HCT116 (cell line): ENCODE results near the gene CFAP74. TPM values are rescaled to one million over a fixed set of nuclear protein-coding genes. Genes with fewer than 3 reads are reported as not detected.

Experiments
- ATAC-seq: fragments of 200-7000 bp; cut with Tn5 transposase; 2 replicates; pipeline ENCODE4 v1.9.1; 2020; ENCODE audit warnings: mild to moderate bottlenecking, moderate library complexity
- BruUV-seq: library from RNA; stranded (reverse); fragments of 400-500 nt; replicated peaks from 2 replicates; lab custom pipeline; 2021; lab: Mats Ljungman, UMichigan
- CTCF ChIA-PET: fragments of 300-600 bp; sonication (Branson Sonifier 250); formaldehyde crosslinking; loops from one replicate; lab custom pipeline; 2021; ENCODE audit warnings: antibody characterized with exemption; lab: Charles Lee
- POLR2A ChIA-PET: fragments of 300-600, 350-600 bp; sonication (Branson Sonifier 250); formaldehyde crosslinking; loops from one replicate; lab custom pipeline; 2021; ENCODE audit warnings: antibody characterized with exemption; lab: Charles Lee
- RAD21 ChIA-PET, 2 experiments: fragments of 300-600 bp; sonication (Branson Sonifier 250); formaldehyde crosslinking; loops; one replicate each; lab custom pipeline; 2023; ENCODE audit warnings: low total read pairs in 2 of 2; ENCODE audit not compliant: uncharacterized antibody in 2 of 2, unreplicated experiment in 2 of 2, low non-redundant PET in 1 of 2; lab: Charles Lee
- DNase-seq: peaks from one replicate; pipeline ENCODE4 v3.0.0-alpha.2; 2010; ENCODE audit warnings: low read depth, low spot score
- H2AFZ ChIP-seq: fragments of 200-600 bp; shearing (Covaris generic), sonication (generic); 2 replicates; pipeline ENCODE4 v1.6.1; 2017; ENCODE audit warnings: low read depth, mixed run types, mixed read lengths, antibody characterized with exemption, low read length; ENCODE audit not compliant: poor library complexity, severe bottlenecking
- H3K27ac ChIP-seq: 2 replicates; pipeline ENCODE4 v1.5.1; 2012; ENCODE audit warnings: low read depth, low read length
- H3K27me3 ChIP-seq: fragments of 200-600 bp; sonication (generic); 2 replicates; pipeline ENCODE4 v1.6.1; 2016; ENCODE audit warnings: mixed run types, low read length, mixed read lengths; ENCODE audit not compliant: insufficient read depth
- H3K36me3 ChIP-seq, 2 experiments: fragments of 200-500 bp in 1 of 2; fragments of 200-600 bp in 1 of 2; sonication (Bioruptor generic) in 1 of 2; sonication (generic) in 1 of 2; 2 replicates each; pipeline versions ENCODE4 v1.5.1 to v1.6.1; 2014 to 2016; ENCODE audit warnings: low read length in 2 of 2, inconsistent platforms in 1 of 2, mixed read lengths in 1 of 2, mixed run types in 1 of 2; ENCODE audit not compliant: insufficient read depth in 2 of 2, control insufficient read depth in 1 of 2
- H3K4me1 ChIP-seq, 2 experiments: fragments of 200-600 bp in 1 of 2; sonication (generic) in 1 of 2; 2 replicates each; pipeline versions ENCODE4 v1.5.1 to v1.6.1; 2012 to 2017; ENCODE audit warnings: low read length in 2 of 2, inconsistent platforms in 1 of 2, mild to moderate bottlenecking in 1 of 2, mixed read lengths in 1 of 2, mixed run types in 1 of 2, moderate library complexity in 1 of 2; ENCODE audit not compliant: insufficient read depth in 2 of 2, control insufficient read depth in 1 of 2
- H3K4me2 ChIP-seq: fragments of 200-600 bp; sonication (generic); 2 replicates; pipeline ENCODE4 v1.6.1; 2017; ENCODE audit warnings: mixed run types, low read length, mixed read lengths
- H3K4me3 ChIP-seq, 2 experiments: fragments of 200-600 bp in 1 of 2; sonication (generic) in 1 of 2; replicated peaks in 1 of 2; 2 replicates each; pipeline ENCODE4 v1.5.1; 2011 to 2016; ENCODE audit warnings: low read length in 2 of 2, control low read depth in 1 of 2, low read depth in 1 of 2, mild to moderate bottlenecking in 1 of 2, mixed read lengths in 1 of 2, mixed run types in 1 of 2
- H3K79me2 ChIP-seq: fragments of 200-600 bp; sonication (generic); 2 replicates; pipeline ENCODE4 v1.6.1; 2017; ENCODE audit warnings: mild to moderate bottlenecking, mixed run types, low read length, moderate library complexity, mixed read lengths; ENCODE audit not compliant: insufficient read depth
- H3K9ac ChIP-seq: fragments of 200-600 bp; sonication (generic); 2 replicates; pipeline ENCODE4 v1.6.1; 2016; ENCODE audit warnings: low read length, mixed read lengths
- H3K9me2 ChIP-seq: fragments of 200-600 bp; sonication (generic), shearing (Covaris generic); 2 replicates; pipeline ENCODE4 v1.6.1; 2017; ENCODE audit warnings: mixed run types, mild to moderate bottlenecking, moderate library complexity; ENCODE audit not compliant: insufficient read depth
- H3K9me3 ChIP-seq, 2 experiments: fragments of 200-500 bp in 1 of 2; fragments of 200-600 bp in 1 of 2; sonication (Bioruptor generic) in 1 of 2; sonication (generic) in 1 of 2; 2 replicates each; pipeline ENCODE4 v1.6.1; 2014 to 2017; ENCODE audit warnings: low read length in 2 of 2, mixed read lengths in 2 of 2, inconsistent platforms in 1 of 2, low read depth in 1 of 2, mild to moderate bottlenecking in 1 of 2, mixed run types in 1 of 2, moderate library complexity in 1 of 2; ENCODE audit not compliant: control insufficient read depth in 1 of 2, insufficient read depth in 1 of 2
- H4K20me1 ChIP-seq: fragments of 200-600 bp; sonication (generic), shearing (Covaris generic); 2 replicates; pipeline ENCODE4 v1.6.1; 2017; ENCODE audit warnings: mixed run types, mild to moderate bottlenecking, moderate library complexity; ENCODE audit not compliant: insufficient read depth
- CBX3 ChIP-seq: IDR thresholded peaks from 2 replicates; pipeline ENCODE4 v1.6.1; 2012; ENCODE audit warnings: low read depth
- CEBPB ChIP-seq: IDR thresholded peaks from 2 replicates; pipeline ENCODE4 v1.6.1; 2012; ENCODE audit warnings: low read depth
- EGR1 ChIP-seq: IDR thresholded peaks from 2 replicates; pipeline ENCODE4 v1.6.1; 2012; ENCODE audit warnings: low read depth
- EZH2 ChIP-seq: fragments of 200-600 bp; sonication (generic); IDR thresholded peaks from 2 replicates; pipeline ENCODE4 v1.6.1; 2017; ENCODE audit warnings: antibody characterized with exemption, mixed run types
- EZH2phosphoT487 ChIP-seq: fragments of 200-600 bp; IDR thresholded peaks from 2 replicates; pipeline ENCODE4 v1.6.1; 2018; ENCODE audit warnings: antibody characterized with exemption, borderline replicate concordance
- FOSL1 ChIP-seq: IDR thresholded peaks from 2 replicates; pipeline ENCODE4 v1.6.1; 2012; ENCODE audit warnings: low read depth
- JUND ChIP-seq: IDR thresholded peaks from 2 replicates; pipeline ENCODE4 v1.6.1; 2012
- POLR2A ChIP-seq: IDR thresholded peaks from 2 replicates; pipeline ENCODE4 v1.7.0; 2011; ENCODE audit warnings: borderline replicate concordance; ENCODE audit not compliant: insufficient read depth, insufficient read length; ENCODE audit errors: extremely low read depth
- POLR2AphosphoS5 ChIP-seq: IDR thresholded peaks from 2 replicates; pipeline ENCODE4 v1.6.1; 2011; ENCODE audit warnings: mild to moderate bottlenecking, low read depth, low read length, moderate library complexity
- RAD21 ChIP-seq: IDR thresholded peaks from 2 replicates; pipeline ENCODE4 v1.6.1; 2012; ENCODE audit warnings: low read depth, mild to moderate bottlenecking
- SIN3A ChIP-seq: IDR thresholded peaks from 2 replicates; pipeline ENCODE4 v1.6.1; 2012; ENCODE audit warnings: low read depth
- TCF7L2 ChIP-seq: IDR thresholded peaks from 2 replicates; pipeline ENCODE4 v1.7.0; 2011; ENCODE audit warnings: borderline replicate concordance, inconsistent platforms; ENCODE audit not compliant: insufficient read depth, insufficient read length; ENCODE audit errors: extremely low read depth
- YY1 ChIP-seq: IDR thresholded peaks from 2 replicates; pipeline ENCODE4 v1.6.1; 2011; ENCODE audit warnings: low read length, low read depth, moderate library complexity, mild to moderate bottlenecking; ENCODE audit not compliant: insufficient replicate concordance; ENCODE audit errors: extremely low read depth
- ZNF274 ChIP-seq: fragments of 200-500 bp; sonication (Bioruptor generic); IDR thresholded peaks from 2 replicates; pipeline ENCODE4 v1.6.1; 2014; ENCODE audit warnings: mild to moderate bottlenecking, low read depth, low read length, inconsistent platforms
- intact Hi-C: fragments of 100-400 bp; cut with micrococcal nuclease; formaldehyde crosslinking; loops from 2 replicates; pipeline ENCODE4 v1.10.0; 2022
- total RNA-seq: library from RNA; stranded (reverse); gene quantifications from one replicate; pipeline ENCODE4 v1.2.1, GENCODE V29; 2021; ENCODE audit not compliant: unreplicated experiment
- TF ChIP-seq, protein P1 (sequence below), 3 experiments: fragments of 200-600 bp in 1 of 3; sonication (generic) in 1 of 3; IDR thresholded peaks in 2 of 3; conservative IDR thresholded peaks in 1 of 3; 2 replicates each; pipeline ENCODE4 v1.5.1; 2012 to 2017; ENCODE audit warnings: low read depth in 2 of 3, low read length in 2 of 3, antibody characterized with exemption in 1 of 3, borderline replicate concordance in 1 of 3, control low read depth in 1 of 3, mild to moderate bottlenecking in 1 of 3, mixed read lengths in 1 of 3, mixed run types in 1 of 3, moderate library complexity in 1 of 3; ENCODE audit not compliant: insufficient read depth in 1 of 3
- TF ChIP-seq, protein P2 (sequence below): IDR thresholded peaks from 2 replicates; pipeline ENCODE4 v1.6.1; 2011; ENCODE audit warnings: mild to moderate bottlenecking, low read length, moderate library complexity; ENCODE audit not compliant: insufficient replicate concordance; ENCODE audit errors: extremely low read depth

CFAP74 gene
- total RNA-seq, 1 experiment from 2014 or later: 4.9 TPM

DNA sequence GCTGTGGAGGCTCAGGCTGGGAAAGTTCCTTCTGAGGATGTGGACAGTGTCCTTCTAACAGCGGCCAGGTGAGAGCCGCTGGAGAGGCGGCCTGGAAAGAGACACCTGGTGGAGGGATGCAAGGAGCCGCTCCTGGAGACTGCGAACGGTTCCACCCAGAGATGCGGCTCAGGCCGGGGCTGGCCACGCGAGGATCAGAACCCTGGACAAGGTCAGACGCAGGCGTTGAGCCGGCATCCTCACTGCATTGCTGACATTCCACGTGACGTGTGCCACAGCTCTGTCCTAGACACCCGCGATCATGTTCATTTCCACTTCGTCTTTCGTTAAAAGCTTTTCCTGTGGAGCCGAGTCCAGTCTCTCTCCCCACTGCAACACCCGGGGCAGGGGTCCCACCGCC, 28.8 kb downstream of the CFAP74 start:
- intact Hi-C loops: no loop called here
- DNase-seq: no peak
- Histone ChIP-seq H3K27me3 (no peaks in the 10 kb centered on the region), H3K9ac (no peak overlapping the region), H3K27ac (no peak overlapping the region), H3K4me2 (no peak overlapping the region), H3K4me3 (no peak overlapping the region), H4K20me1 (no peaks in the 10 kb centered on the region), H3K9me2 (no peaks in the 10 kb centered on the region), H3K4me1 (peaks cover 4 to 31% of the 10 kb centered on the region in 2 experiments; a peak in 3 of 4 replicates), H3K9me3 (no peaks in the 10 kb centered on the region; a peak in 1 of 4 replicates), H2AFZ (no peak overlapping the region)
- BruUV-seq: no TSS peak
- ATAC-seq: no peak
- ChIA-PET RAD21 (no interaction called here), POLR2A (no interaction called here)
- TF ChIP-seq EZH2 (no peak), POLR2AphosphoS5 (no peak), EGR1 (no peak), RAD21 (no peak), JUND (no peak)
- TF ChIP-seq, all 23 proteins: peak for 0
- no peaks in the 10 kb centered on the region for H3K79me2 ChIP-seq
- CTCF ChIA-PET: no interaction called here
- H3K36me3 ChIP-seq: no peaks in the 10 kb centered on the region

DNA sequence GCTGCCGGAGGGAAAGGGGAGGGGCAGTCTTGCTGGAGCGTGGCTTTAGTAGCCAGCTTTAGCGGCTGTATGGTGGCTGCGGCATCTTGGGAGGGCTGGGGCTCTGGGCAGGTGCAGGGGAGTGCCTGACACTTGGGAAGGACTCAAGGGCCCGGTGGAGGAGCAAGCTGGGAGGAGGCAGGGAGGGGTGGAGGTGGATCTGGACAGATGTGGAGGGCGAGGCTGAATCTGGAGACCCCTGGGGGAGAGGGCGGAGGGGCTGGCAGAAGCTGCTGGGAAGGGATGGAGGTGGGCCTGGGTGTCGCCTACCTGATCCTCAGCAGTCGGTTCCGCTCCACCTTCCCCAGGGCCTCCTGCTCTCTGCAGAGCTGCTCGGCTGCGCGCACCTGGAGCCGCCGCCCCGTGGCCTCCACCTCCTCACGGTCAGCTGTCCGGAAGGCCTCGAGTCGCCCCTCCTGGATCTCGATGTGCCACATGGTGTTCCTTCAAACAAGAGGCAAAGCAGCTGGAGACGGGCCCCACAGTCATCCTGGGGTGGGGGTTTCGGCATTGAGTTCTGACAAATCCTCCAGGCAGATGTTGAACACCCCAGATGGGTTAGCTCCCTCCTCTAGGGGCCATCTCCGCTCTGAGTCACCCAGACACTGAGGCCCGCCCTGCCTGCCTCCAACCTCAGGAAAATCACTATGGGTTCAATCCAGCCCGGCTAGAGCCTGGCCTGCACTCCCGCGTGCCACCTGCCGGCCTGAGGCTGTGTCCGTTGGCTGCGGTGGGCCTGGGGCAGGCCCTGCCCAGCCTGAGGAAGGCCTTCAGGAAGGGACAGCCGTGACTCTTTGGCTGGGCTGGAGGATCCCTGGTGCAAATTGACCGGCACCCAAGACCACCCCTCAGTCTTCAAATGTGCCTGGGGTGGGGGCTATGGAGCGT, 29.6 kb downstream of the CFAP74 start:
- no peak overlapping the region for H3K27ac ChIP-seq
- no peaks in the 10 kb centered on the region for H4K20me1 ChIP-seq
- no peak overlapping the region for H3K4me2 ChIP-seq
- H3K9me2 ChIP-seq: no peaks in the 10 kb centered on the region
- RAD21 ChIA-PET: no interaction called here
- DNase-seq: no peak
- intact Hi-C loops: no loop called here
- no peak overlapping the region for H3K4me3 ChIP-seq
- H2AFZ ChIP-seq: no peak overlapping the region
- H3K36me3 ChIP-seq: no peaks in the 10 kb centered on the region
- peaks cover 4 to 31% of the 10 kb centered on the region in 2 experiments; a peak in 3 of 4 replicates for H3K4me1 ChIP-seq
- no peak for ATAC-seq
- H3K27me3 ChIP-seq: no peaks in the 10 kb centered on the region
- H3K9me3 ChIP-seq: no peaks in the 10 kb centered on the region; a peak in 1 of 4 replicates
- CTCF ChIA-PET: no interaction called here
- H3K9ac ChIP-seq: no peak overlapping the region
- POLR2A ChIA-PET: no interaction called here
- no TSS peak for BruUV-seq
- H3K79me2 ChIP-seq: no peaks in the 10 kb centered on the region
- no peak for TF ChIP-seq SIN3A
- TF ChIP-seq CEBPB: no peak
- TF ChIP-seq, protein P1, sequence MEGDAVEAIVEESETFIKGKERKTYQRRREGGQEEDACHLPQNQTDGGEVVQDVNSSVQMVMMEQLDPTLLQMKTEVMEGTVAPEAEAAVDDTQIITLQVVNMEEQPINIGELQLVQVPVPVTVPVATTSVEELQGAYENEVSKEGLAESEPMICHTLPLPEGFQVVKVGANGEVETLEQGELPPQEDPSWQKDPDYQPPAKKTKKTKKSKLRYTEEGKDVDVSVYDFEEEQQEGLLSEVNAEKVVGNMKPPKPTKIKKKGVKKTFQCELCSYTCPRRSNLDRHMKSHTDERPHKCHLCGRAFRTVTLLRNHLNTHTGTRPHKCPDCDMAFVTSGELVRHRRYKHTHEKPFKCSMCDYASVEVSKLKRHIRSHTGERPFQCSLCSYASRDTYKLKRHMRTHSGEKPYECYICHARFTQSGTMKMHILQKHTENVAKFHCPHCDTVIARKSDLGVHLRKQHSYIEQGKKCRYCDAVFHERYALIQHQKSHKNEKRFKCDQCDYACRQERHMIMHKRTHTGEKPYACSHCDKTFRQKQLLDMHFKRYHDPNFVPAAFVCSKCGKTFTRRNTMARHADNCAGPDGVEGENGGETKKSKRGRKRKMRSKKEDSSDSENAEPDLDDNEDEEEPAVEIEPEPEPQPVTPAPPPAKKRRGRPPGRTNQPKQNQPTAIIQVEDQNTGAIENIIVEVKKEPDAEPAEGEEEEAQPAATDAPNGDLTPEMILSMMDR (IDR thresholded peaks at IDR 0.05 in 2 of 3, conservative IDR thresholded peaks at IDR 0.05 in 1 of 3; ENCODE audit: borderline replicate concordance in 1 of 3, insufficient read depth in 1 of 3, low read depth in 2 of 3, low read length in 2 of 3): no peak
- TF ChIP-seq EZH2phosphoT487: no peak
- TF ChIP-seq POLR2A: no peak
- TF ChIP-seq, protein P2, sequence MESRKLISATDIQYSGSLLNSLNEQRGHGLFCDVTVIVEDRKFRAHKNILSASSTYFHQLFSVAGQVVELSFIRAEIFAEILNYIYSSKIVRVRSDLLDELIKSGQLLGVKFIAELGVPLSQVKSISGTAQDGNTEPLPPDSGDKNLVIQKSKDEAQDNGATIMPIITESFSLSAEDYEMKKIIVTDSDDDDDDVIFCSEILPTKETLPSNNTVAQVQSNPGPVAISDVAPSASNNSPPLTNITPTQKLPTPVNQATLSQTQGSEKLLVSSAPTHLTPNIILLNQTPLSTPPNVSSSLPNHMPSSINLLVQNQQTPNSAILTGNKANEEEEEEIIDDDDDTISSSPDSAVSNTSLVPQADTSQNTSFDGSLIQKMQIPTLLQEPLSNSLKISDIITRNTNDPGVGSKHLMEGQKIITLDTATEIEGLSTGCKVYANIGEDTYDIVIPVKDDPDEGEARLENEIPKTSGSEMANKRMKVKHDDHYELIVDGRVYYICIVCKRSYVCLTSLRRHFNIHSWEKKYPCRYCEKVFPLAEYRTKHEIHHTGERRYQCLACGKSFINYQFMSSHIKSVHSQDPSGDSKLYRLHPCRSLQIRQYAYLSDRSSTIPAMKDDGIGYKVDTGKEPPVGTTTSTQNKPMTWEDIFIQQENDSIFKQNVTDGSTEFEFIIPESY: no peak
- TF ChIP-seq CBX3: no peak
- TF ChIP-seq TCF7L2: no peak
- no peak for TF ChIP-seq YY1
- TF ChIP-seq RAD21: no peak
- no peak for TF ChIP-seq FOSL1
- no peak for TF ChIP-seq ZNF274
